ENCODE measurements around the gene KCNIP4.

GRCh38 chr4:21678711-21679110 lies 269.9 kb downstream of the KCNIP4 start:
- no peak for TF ChIP-seq CTCF (IDR thresholded peaks at IDR 0.05)
- no peak for TF ChIP-seq POLR2A (IDR thresholded peaks at IDR 0.05)
